Activated T-cell treated with anti-CD3 and anti-CD28 coated beads for 1 hour (primary cell): ENCODE measurements around the gene RC3H1.
"Not testable (repeated sequence)": the region's sequence is repeated elsewhere in the genome, so short reads cannot be mapped to it uniquely, and the experiment has no call there.

Source experiments
- DNase-seq: peaks from one replicate; pipeline ENCODE4 v3.0.0-alpha.2; 2020; ENCODE audit warnings: low read depth

RC3H1 gene

GRCh38 chr1:173948594-173948993 is 73.6 kb downstream of the RC3H1 start:
- DNase-seq: no peak

- DNase-seq: no peak
Measured at GRCh38 chr1:173946380-173946921, 75.7 kb downstream of the RC3H1 start.

GRCh38 chr1:173937062-173937461 is 85.1 kb downstream of the RC3H1 start:
- no peak for DNase-seq

GRCh38 chr1:173934440-173934839 is 87.7 kb downstream of the RC3H1 start:
- no peak for DNase-seq

- not testable (repeated sequence) for DNase-seq
Measured at GRCh38 chr1:173930541-173930940, 91.6 kb downstream of the RC3H1 start.

- DNase-seq: no peak
Measured at GRCh38 chr1:173925306-173926242, 96.6 kb downstream of the RC3H1 start.

- DNase-seq: no peak
Measured at GRCh38 chr1:173920861-173921260, 101.3 kb downstream of the RC3H1 start.

- no peak for DNase-seq
Measured at GRCh38 chr1:173917635-173918493, 104.3 kb downstream of the RC3H1 start.

GRCh38 chr1:173917149-173917548 is 105.0 kb downstream of the RC3H1 start, which contains the start of gene SERPINC1:
Gene SERPINC1 (minus strand): TSS chr1:173917327. CDS start chr1:173917259, 68 bp downstream.
- no peak for DNase-seq

GRCh38 chr1:173916667-173917066 is 105.5 kb downstream of the RC3H1 start:
- no peak for DNase-seq

GRCh38 chr1:173915596-173915995 is 106.6 kb downstream of the RC3H1 start:
- no peak for DNase-seq

- no peak for DNase-seq
Measured at GRCh38 chr1:173914366-173914871, 107.7 kb downstream of the RC3H1 start.

GRCh38 chr1:173913111-173913510 is 109.0 kb downstream of the RC3H1 start:
- no peak for DNase-seq

GRCh38 chr1:173903827-173904531 is 118.2 kb downstream of the RC3H1 start:
- DNase-seq: no peak

GRCh38 chr1:173900992-173901391 is 121.2 kb downstream of the RC3H1 start:
- no peak for DNase-seq

GRCh38 chr1:173900427-173900826 is 121.7 kb downstream of the RC3H1 start:
- DNase-seq: no peak

GRCh38 chr1:173894189-173894588 is 128.0 kb downstream of the RC3H1 start:
- DNase-seq: no peak

GRCh38 chr1:173893611-173894010 is 128.5 kb downstream of the RC3H1 start:
- DNase-seq: no peak

GRCh38 chr1:173889885-173890284 is 132.3 kb downstream of the RC3H1 start:
- no peak for DNase-seq

- no peak for DNase-seq
Measured at GRCh38 chr1:173888749-173889148, 133.4 kb downstream of the RC3H1 start.

GRCh38 chr1:173887627-173888026 is 134.5 kb downstream of the RC3H1 start:
- DNase-seq: no peak
